NT2/D1 (cell line): Measurements from ENCODE around the gene SERPINA1.

Experiments used
- YY1 ChIP-seq: IDR thresholded peaks from 2 replicates; pipeline ENCODE4 v1.6.1; 2011; ENCODE audit not compliant: insufficient read length, insufficient read depth
- ZNF274 ChIP-seq: IDR thresholded peaks from 2 replicates; pipeline ENCODE4 v1.6.1; 2011; ENCODE audit warnings: mild to moderate bottlenecking, low read depth, low read length

- no peak for TF ChIP-seq ZNF274
- TF ChIP-seq YY1: no peak
Measured at GRCh38 chr14:94345344-94346064, 42.9 kb downstream of the SERPINA1 start.
